Urothelium cell line (cell line): Measurements from ENCODE around the gene KRTAP10-8.
"Not testable (repeated sequence)": the region's sequence is repeated elsewhere in the genome, so short reads cannot be mapped to it uniquely, and the experiment has no call there.

ENCODE experiments used
- DNase-seq: peaks from one replicate; pipeline ENCODE4 v3.0.0; 2011; ENCODE audit warnings: low spot score, mixed read lengths
- FAIRE-seq: peaks from 2 replicates; lab custom pipeline; 2011; peaks lifted over from hg19 to GRCh38; lab: Jason Lieb, UNC

The KRTAP10-8 gene

DNA sequence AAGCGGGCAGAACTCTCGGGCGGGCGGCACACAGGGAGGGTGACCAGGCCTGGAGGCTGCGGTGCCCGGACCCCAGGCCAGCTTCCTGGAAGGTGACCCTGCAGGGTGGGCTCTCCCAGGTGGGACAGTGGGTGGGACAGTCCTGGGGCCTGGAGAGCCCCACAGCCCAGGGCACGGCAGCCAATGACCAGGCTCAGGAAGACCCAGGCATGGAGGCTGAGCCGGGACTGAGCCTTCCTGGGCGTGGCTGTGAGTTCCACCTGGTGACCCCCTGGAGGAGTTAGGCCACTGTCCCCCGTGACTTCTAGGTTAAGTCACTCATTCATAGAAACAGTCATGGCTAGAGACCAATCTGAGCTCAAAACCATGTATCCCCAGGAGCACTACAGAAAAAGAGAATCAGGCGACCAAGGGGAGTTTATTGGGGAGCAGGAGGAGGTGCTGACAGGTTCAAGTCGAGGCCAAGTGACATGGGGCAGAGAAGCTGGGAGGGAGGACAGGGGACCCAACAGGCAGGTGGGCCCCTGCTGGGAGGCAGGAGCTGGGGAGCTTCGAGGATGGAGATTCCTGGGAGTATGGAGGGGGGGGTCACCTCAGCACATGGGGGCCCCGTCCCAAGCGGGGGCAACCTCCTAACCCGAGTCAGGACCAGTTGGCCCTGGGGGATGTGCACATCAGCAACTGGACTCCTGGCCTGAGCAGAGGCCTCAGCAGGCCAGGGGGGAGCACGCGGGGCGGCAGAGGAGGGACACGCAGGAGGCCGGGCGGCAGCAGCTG is 32.6 kb upstream of the KRTAP10-8 start:
- FAIRE-seq (no peak), DNase-seq (no peak)

GRCh38 chr21:44579833-44580144 is 32.1 kb upstream of the KRTAP10-8 start:
- DNase-seq (no peak), FAIRE-seq (peak; percentile 17)

DNA sequence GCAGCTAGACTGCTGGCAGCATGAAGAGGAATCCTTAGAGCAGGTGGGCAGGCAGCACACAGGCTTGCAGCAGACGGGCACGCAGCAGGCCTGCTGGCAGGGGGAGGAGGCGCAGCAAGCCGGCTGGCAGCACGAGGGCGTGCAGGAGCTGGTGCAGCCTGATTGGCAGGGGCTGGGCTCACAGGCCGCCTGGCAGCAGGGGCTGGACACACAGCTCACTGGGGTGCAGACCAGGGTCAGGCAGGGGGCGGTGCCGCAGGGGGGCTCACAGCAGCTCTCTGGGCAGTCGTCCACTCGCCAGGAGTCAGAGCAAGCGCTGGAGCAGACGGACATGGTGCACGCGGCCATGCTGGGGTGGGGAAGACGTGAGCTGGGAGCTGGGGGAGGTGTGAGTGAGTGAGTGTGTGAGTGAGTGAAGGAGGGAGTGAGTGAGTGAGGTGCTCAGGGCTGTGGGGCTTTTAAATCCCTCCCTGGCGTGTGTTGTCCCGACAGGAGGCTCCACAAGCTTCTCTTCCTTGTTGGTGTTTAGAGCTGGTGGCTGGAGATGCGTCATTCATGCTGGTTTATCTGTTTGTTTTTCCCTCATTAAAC is 31.6 kb upstream of the KRTAP10-8 start, which contains the start of gene KRTAP10-5:
TSS of gene KRTAP10-5 (minus strand) at position 374 of the 591 bp plus-strand sequence. CDS start at position 348, 26 bp downstream.
- FAIRE-seq, DNase-seq: not testable (repeated sequence)

DNA sequence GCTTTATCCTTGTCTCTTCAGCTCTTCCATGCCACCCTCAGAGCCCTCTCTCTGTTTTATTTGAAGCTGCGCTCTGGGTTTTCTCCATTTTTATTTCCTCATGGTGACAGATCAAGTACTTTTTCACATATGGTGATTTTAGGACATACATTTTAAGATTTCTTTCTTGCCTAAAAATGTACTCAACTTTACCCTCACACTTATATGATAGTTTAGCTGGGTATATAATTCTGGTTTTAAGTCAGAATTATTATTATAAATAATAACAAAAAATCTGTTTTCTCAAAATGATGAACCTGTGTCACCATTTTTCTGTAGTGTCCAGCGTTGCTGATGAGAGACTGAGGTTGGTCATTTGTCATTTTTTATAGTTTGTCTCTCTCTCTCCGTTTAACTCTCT is 30.7 kb upstream of the KRTAP10-8 start:
- DNase-seq (no peak), FAIRE-seq (no peak)

- FAIRE-seq (no peak), DNase-seq (no peak)
These were observed 29.8 kb upstream of the KRTAP10-8 start for GRCh38 chr21:44582055-44582454.

DNA sequence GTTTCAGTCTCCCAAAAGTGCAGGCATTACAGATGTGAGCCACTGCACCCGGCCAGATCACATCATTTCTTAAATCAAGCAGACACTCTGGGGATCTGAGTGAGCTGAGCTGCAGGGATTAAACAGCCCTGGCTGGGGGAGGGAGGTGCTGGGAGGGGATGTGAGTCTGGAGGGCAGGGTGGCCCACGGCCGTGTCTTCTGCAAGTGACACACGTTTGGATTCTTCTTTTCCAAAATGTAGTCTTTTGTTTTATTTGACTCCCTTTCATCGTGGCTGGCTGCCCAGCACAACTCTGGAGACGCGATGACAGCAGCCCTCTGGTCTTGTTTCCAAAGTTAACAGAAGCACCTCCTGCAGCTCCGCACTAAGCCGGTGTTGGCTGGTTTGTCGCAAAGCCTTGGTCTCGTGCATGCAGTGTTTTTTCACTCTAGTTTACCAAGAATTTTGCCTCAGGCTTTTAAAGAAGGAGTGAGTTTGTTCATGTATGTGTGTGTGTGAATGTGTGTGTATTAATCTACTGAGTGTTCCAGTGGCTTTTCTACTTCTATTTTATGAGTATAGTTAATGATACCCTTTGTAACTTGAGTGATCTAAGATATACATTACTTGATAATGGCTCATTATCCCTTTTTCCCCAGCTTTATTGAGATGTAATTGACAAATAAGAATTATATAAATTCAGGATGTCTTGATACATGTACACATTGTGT is 28.6 kb upstream of the KRTAP10-8 start:
- DNase-seq (no peak), FAIRE-seq (no peak)

GRCh38 chr21:44583800-44584147 is 28.1 kb upstream of the KRTAP10-8 start:
- DNase-seq = no peak
- no peak for FAIRE-seq

DNA sequence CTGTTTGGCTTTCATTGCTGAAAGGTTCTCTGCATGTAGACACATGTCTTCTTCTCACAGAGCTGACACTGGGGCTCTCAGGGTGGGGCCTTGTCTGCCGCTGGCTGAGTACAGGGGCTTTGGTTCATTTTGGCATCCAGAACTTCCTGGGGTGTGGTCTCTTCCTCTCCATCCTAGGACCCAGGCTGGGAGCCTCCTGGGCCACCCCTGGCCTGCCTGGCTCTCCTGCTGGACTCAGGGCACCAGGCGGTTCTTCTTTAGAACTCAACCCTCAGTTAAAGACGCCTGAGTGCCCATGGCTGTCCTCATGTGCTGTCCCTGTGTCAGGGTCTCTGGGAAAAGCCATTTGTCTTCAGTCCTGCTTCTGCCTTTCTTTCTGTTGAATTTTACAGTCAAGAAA is 26.0 kb upstream of the KRTAP10-8 start:
- no peak for DNase-seq
- no peak for FAIRE-seq

DNA sequence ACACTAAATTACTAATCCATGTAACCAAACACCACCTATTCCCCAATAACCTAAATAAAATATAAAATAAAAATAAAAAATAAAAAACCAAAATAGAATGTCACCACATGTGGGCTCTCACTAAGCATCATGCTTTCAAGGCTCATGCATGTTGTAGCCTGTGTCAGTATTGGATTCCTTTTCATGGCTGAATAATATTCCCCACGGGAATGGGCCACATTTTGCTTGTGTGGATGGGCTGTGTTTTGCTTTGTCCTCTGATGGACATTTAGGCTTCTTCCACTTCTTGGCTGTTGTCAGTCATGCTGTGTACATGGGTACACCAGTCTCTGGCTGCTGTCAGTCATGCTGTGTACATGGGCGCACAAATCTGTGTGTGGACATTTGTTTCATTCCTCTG is 22.8 kb upstream of the KRTAP10-8 start:
- FAIRE-seq = no peak

GRCh38 chr21:44589586-44590305 is 22.1 kb upstream of the KRTAP10-8 start:
- FAIRE-seq = no peak
- DNase-seq = no peak

More for the DNA sequence above, 22.8 kb upstream of the KRTAP10-8 start:
- no peak for DNase-seq

DNA sequence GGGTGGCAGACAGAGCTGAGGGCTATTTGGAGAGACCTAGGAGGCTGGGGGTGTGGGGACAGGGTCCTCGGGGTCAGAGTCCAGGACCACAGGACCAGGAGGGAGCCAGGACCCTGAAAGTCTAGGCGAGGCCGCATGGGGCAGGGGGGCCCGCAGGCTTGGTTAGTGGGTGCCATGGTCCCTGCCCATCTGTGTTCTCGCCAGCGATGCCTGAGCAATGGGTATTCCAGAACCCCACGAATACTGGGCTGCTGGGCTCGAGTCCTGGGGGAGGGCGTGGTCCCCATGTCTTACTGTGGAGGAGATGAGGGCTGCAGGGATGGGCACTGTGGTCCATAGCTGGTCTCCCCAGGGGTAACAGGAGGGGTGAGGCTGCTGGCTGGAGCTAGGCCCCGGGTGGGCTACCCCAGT is 21.6 kb upstream of the KRTAP10-8 start:
- FAIRE-seq (no peak), DNase-seq (no peak)

GRCh38 chr21:44590897-44591800 is 20.7 kb upstream of the KRTAP10-8 start:
- not testable (repeated sequence) for FAIRE-seq

GRCh38 chr21:44591801-44592130 is 20.1 kb upstream of the KRTAP10-8 start:
- DNase-seq, FAIRE-seq: not testable (repeated sequence)

More at GRCh38 chr21:44590897-44591800, 20.7 kb upstream of the KRTAP10-8 start:
- not testable (repeated sequence) for DNase-seq

GRCh38 chr21:44592446-44593311 is 19.2 kb upstream of the KRTAP10-8 start, which contains the start of gene KRTAP10-6:
TSS of gene KRTAP10-6 (minus strand) at chr21:44592505. CDS start at chr21:44592484, 21 bp downstream.
- FAIRE-seq (no peak), DNase-seq (no peak)

- FAIRE-seq (no peak), DNase-seq (no peak)
These were observed 18.1 kb upstream of the KRTAP10-8 start for GRCh38 chr21:44593598-44594405.

- FAIRE-seq (no peak), DNase-seq (no peak)
These were observed 17.4 kb upstream of the KRTAP10-8 start for GRCh38 chr21:44594406-44594916.

DNA sequence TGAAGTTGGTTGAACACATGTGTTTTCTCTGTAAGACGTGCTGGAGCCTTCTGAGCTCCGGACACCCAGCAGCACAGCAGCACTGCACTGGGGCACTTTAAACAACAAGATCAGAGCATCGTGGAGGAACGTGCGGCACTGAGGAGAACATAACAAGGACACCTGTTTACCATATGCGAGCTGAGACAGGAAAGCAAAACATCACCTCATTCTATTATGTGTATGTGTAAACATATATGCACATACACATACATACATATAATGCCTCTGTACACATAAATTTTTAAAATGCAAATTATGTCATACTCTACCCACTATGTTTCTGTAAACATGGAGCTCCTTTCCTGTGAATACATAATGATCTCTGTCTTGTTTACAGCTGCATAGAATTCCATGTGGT is 16.4 kb upstream of the KRTAP10-8 start:
- FAIRE-seq (no peak), DNase-seq (no peak)

- FAIRE-seq (no peak), DNase-seq (no peak)
These were observed 15.7 kb upstream of the KRTAP10-8 start for GRCh38 chr21:44596068-44596725.
